NCI-H1436 (cell line): ENCODE measurements around the gene HIBADH.
A peak's percentile ranks its signal among the peaks of the same experiment; 100 is the strongest.

Experiments
- DNase-seq: peaks from one replicate; lab custom pipeline; 2025; lab: John Stamatoyannopoulos, UW

Gene HIBADH

DNA sequence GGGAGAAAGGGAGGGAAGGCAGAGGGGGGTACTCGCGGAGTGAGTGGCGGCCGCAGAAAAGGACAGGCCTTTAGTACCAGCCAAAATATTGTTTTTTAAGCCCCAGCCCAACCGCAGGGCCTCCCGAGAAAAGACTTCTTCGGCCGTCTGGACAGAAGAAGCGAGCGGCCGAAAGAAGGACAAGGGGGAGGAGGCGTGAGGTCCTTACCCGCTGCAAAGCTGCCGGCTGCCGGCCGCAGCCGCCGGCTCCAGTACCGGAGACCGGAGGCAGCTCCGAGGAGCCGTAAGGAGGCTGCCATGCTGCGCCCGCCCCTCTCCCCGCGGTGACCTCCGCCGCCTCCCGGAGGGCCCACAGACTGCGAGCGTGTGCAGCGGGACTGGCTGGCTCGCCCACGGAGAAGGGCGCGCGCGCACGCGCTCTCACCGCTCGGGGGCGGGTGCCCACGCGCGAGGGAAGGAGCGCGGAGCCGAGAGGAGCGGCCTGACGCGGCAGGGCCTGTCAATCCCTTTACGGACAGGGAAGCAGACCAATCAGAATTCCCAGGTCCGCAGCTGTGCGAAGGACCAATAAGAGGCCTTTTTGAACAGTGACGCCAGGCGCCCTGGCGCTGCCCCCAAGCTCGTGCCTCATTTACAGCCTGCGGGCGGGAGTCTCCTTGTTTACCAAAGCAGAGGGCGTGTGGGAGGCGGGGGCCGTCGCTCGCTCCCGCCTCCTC is at the start of gene HIBADH:
HIBADH (minus strand) TSS at position 394 of the 716 bp plus-strand sequence; CDS start at position 299, 95 bp downstream.
- peak; percentile 98 for DNase-seq

DNA sequence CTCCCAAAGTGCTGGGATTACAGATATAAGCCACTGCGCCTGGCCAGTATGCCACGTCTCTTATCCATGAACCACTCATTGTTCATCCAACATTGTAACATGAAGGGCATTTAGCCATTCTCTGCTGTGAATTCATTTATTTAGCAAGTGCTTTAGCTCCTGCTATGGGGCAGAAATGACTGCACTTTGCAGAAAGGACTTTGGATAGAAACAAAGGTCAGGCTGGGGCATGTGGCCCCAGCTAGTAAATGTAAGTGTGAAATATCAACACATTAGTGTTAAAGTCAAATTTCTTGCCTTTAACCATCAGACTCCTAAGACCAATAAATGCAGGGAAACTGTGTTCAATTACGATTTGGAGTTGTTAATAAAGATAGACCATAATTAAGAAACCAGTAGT is 49.5 kb upstream of the HIBADH start:
- DNase-seq: no peak

DNA sequence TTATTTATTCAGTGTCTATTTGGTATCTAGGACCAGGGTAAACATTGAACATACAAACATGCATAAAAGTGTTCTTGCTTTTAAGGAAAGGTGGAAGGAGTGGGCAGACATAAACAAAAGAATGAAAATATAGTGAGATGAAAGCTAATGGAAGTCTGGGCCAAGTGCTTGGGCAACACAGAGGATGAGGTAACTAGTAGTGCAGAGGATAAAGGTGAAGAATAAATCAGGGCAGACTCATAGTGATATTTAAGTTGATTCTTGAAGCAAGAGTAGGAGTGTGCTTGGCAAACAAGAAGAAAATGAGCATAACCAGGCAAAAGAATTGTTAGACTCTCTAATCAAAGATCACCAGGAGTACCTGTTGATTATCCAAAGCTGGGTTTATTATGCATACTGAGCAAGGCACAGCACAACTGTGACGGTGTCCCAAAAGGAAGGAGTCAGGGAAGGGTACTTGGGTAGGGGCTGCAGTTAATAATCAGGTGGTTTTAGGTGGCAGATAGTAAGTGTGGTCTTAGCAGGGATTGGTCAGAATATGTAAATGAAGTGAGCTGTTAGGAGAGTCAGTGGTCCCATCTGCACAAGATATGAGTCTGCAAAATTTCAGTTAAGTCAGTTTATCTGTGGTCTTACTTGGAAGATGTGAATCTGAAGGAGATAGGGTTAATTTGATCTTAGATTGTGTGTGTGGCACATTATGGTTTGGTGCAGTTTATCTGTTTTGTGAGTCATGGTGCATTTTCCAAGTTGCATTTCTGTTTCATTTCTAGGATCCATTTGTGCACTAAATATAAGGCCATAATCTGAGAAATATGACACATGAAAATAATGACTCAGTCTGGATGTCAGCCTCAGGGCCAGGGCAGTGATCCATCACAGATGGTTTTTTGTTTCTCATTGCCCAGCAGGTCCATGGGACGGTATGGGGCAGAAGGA is 46.7 kb upstream of the HIBADH start:
- no peak for DNase-seq

DNA sequence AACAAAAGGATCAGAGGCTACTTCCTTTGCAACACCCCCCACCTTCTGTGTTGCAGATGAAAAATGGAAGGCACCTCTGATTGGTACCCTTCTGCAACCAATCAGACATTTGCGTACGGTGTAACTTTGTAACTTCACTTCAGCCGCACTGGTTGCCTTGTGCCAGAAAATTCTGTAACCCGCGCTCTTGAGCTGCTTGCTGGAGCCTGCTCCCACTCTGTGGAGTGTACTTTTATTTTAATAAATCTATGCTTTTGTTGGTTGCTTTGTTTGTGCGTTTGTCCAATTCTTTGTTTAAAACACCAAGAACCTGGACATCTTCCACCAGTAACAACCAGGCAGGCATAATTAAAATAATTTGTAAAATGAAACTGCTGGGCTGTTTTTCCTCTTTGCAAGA is 45.8 kb upstream of the HIBADH start:
- DNase-seq: no peak

DNA sequence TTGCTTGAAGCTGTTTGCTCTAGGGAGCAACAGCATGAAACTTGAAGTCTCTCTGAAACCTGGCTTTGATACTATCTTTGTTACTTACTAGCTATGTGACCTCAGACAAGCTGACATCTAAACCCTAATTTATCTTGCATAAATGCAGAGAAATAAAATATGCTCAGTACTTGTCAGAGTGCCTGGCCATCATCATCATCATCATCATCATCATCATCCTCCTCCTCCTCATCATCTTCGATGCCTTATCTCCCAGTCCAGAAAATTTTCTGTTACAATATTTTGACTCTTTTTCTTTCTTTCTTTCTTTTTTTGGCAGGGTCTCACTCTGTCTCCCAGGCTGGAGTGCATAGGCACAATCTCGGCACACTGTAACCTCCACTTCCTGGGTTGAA is 42.5 kb upstream of the HIBADH start:
- DNase-seq: no peak

DNA sequence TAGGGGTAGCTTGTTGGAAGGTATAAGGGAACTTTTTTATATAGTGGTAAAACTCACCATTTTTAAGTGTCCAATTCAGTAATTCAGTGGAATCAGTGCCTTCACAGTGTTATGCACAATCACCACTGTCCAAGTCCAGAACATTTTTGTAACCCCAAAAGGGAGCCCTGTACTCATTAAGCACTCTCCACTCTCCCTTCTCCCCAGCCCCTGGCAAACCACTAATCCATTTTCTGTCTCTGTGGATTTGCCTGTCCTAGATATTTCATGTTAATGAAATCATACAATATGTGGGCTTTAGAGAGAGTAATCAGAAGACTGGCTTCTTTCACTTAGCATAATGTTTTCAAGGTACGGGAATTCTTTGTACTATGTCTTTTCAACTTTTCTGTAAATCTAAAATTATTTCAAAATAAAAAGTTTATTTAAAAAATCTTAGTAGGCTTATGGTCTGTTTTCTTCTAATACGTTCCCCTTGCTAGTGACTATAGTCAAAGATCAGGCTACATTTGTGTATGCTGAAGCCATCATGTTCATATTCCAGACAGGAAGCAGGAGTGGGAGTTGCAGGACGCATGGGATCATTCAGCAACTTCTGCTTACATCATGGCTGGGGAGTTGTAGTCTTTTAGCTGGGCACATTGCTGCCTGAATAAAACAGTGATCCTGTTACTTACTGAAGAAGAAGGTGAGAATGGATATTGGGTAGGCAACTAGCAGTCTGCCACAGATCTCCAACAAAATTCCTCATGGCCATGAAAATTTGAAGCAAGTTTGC is 41.9 kb upstream of the HIBADH start:
- no peak for DNase-seq

DNA sequence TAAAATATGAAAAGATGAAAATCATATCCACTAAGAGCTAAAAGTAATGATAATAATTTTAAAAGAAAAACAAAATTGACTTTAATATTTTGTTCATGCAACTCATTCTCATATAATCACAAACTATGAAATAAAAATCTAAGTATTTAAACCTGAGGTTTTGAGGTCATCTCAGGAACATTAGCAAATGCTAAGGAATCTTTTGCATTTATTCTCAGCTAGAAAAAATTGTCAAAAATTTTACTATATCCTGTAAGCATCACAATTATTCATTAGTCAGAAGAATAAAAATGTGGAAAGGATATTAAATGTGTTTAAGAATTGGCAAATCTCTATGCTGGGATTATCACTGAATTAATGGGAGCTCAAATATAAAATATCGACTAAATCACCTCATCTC is 40.5 kb upstream of the HIBADH start:
- DNase-seq: no peak

DNA sequence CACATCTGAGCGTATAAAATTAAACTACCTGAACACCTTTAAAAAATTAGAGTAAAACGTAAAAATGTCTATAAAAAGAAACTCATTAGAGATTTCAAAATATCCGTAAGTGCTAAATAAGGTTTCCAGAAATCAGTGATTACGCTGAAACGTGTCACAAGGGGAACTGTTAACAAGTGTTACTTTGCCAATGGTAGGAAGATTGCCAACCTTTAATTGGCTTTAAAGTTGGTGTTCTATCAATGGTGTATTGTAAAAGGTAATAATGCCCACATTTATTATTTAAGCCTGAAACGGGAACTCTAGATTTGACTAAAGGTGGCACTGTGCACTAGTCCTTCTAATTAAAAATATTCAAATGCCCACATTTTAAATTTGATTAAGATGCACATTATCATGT is 37.8 kb upstream of the HIBADH start:
- no peak for DNase-seq

DNA sequence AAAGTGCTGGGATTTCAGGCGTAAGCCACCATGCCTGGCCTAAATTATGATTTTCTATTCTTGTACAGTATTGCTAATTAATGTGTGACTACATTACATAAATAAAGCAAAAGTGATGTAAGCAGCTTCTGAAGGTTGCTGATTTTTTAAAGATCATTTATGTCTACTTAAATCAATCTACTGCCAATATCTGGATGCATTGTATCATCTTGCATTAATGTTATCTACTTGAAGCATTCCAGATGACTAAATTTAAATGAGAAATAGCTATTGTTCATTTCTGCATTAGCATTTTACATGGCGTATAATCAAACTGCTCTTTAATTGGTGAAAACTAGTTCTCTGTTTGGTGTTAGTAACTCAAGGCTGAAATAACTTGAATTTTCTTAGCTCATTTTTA is 37.1 kb upstream of the HIBADH start:
- DNase-seq: no peak

DNA sequence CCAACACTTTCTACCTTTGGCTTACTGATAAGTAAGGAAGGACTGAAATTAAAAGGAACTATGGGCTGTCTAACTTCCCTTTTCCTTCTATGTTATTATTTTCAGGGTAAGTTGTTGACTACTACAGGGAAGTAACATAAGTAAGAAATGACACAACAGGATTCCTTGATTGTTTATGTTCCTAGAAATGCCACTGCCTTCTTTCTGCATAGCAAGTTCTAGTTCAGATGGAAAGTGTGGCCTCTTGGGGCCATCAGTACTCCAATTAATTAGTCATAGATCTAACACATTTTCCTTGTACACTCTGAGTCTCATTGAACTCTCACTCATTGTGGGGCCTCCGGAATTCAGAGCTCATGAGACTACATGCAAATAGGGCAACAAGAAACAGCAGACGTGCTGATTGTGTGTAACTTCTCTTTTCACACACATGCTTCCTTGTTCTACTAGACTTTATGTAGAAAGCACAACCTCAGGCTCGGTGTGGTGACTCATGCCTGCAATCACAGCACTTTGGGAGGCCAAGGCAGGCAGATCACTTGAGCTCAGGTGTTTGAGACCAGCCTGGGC is 35.3 kb upstream of the HIBADH start:
- no peak for DNase-seq

DNA sequence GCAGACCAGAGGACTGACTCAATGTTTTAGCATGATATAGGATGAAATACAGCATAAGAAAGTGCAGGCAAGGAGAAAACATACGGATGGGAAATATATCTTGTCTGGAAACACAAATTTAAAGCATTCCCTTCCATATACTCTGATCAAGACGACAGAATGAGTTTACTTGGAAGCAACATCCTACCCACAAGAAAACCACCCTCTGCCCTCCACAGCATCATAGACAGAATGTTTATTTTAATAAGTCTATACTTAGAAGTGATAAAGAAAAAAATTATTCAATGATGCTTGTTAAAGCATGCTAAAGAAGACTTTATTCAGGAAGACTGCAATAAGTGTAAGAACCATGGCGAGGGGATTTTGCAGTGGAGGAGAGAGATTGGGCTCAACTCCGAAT is 32.4 kb upstream of the HIBADH start:
- no peak for DNase-seq

DNA sequence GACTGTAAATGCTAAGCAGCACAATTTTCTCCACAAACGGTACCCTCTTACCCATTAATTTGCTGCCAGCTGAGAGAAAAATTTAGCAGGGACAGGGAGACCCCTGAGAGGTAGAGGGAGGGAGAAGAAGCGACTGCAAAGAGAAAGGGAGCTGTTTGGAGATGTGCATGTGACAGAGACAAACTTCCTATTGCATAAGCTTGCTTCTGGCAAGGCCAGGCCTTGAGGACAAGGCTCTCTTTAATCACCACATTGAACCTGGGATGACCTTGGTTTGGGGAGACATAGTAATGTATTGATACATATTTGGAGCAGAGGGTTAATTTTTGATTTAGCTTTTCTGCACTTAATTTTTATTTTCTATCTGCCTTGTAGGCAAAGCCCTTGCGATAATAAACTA is 31.1 kb upstream of the HIBADH start:
- DNase-seq: no peak

DNA sequence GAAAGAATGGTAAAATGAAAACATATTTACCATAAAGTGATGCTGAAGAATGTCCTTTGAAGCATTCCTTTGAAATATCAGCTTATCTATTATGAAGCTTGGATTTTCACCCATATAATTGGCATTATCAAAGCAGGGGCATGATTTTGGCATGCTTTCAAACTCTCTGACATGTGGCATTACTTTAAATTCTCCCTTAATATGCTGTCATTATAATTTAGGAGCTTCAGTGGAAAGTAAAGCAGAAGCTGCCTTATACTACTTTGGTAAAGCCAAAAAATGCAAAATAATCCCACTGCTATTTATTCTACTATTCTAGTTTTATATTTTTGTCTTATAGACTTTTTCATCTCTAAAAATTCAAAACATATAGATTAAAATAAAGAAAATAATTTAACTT is 28.0 kb upstream of the HIBADH start:
- no peak for DNase-seq

DNA sequence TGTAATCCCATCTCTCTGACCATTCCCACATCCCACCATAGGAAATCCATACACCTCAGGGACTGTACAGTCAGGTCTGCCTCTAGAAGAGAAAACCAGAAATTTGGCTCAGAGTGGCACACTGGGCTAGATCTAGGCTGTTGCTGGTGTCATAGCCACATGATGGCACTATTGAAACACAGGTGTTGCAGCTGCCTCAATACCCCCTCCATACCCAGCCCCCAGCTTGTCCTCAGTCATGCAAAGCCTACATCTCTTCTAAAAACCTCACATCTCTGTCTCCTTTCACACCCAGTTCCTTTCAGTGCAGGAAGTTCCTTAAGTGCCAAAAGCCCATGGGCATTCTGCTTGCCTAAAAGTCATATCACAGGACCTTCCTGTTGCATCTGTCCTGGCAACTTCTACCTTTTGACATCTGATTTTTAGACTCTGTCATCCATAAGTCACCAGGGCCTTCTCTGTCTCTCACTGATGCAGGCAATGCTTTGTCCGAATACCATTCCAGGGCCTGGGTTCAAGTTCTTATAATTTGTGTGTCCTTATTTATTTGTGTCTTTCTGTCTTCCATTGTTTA is 27.0 kb upstream of the HIBADH start:
- peak; percentile 7 for DNase-seq

DNA sequence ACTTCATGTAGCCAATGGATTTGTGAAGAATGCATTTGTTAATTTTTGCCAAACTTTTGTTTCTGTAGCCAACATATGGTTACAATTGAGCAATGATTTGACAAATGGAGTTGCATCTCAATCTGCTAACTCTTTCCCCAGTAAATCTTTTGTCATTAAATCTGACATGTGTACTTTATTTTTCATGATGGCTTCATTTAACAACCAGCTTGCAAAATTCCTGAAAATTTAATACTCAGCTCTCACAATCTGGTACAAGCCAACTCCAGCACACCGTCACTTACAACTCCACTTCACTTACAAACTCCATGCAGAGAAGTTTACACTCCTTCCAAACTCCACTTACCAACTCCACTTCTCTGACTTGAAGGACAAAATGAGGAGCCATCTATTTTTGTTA is 26.5 kb upstream of the HIBADH start:
- DNase-seq: no peak

DNA sequence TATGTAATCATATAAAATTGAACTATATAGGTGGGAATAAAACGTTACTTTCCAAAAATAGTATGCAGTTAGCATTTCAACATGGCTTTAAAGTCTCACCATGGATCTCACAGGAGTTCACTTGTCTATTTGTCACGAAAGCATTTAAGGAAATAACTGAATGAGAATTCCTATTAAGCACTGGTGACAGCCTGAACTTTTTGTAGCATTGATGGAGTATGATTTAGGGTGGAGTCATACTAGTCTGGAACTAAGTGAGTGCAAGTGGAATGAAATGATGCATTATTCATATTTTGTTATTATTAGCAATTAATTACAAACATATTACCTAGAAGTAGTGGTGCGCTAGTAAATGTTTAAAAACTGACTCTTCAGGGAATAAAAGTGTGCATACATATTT is 26.0 kb upstream of the HIBADH start:
- DNase-seq: no peak

DNA sequence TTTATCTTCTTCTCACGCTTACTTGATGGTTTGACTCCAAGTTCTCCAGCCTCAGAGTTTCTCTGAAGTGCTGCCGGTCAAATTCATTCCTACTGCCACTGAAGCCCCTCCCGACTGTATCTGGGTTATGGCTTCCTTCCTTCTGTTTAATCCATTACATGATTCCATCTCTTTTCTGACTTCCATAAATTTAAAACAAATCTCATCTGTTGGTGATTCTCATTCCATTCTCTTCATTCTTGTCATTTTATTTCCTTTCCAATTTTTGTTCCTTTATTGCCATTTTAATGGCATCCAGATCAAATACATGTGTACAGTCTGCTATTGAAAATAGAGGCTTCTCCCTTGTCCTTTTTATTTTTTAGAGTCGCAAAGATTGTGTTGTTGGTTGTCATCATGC is 25.4 kb upstream of the HIBADH start:
- DNase-seq: no peak

DNA sequence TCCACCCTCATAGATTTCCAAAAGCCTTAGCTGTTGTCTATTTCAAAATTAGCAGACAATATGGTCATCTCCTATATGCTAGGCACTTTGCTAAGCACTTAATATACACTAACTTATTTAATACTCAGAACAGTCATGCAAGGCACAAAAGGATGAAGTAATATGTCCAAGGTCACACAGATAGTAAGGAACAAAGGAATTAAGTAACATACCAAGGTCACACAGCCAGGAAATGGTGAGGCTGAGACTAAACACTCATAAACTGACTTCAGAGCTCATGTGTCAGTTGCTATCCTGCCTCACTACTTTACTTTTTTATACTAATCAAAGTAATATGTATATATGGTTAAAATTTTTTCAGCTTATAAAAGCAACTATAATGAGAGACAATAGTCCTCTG is 23.6 kb upstream of the HIBADH start:
- DNase-seq: no peak

DNA sequence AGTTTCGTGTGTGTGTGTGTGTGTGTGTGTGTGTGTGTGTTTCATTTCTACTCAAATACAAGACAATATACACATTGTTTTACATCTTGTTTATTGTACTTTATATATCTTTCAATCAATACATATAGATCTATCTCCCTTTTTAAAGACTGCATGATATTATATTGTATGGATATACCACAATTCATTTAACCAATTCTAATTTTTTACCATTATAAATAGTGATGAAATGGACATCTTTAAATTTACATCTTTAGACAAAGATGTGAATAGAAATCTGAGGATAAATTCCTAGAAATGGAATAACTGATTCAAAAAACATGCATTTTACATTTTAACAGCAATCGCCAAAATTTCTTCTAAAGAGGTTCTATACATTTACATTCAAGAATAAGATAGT is 23.2 kb upstream of the HIBADH start:
- no peak for DNase-seq

DNA sequence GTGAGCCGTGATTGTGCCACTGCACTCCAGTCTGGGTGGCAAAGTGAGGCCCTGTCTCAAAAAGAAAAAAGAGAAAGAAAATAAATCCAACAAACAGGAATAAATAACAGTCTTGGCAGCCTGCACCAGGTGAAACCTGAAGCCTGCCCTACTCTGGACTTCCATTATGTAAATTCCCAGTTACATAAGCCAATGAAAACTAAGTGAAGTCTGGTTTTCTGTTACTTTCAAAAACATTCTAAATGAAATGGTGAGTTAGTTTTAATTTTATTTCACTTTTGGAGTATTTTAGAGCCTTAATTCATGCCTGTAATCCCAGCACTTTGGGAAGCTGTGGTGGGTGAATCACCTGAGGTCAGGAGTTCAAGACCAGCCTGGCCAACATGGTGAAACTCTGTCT is 22.5 kb upstream of the HIBADH start:
- DNase-seq: no peak

DNA sequence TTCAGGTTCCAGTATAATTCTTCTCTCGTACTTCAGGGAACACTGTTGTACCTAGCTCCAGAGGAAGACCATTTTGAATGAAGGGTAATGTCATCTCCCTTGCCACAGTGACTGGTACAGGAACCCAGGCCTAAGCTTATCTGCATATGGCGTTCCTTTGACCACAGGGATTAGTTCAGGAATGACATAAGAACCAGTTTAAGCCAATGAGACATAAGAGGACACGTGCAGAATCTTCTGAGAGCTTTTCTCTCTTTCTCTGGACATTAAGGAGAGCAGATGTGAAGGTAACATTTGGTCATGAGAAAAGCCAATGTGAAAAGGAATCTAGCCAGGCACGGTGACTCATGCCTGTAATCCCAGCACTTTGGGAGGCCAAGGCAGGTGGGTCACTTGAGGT is 21.8 kb upstream of the HIBADH start:
- no peak for DNase-seq

DNA sequence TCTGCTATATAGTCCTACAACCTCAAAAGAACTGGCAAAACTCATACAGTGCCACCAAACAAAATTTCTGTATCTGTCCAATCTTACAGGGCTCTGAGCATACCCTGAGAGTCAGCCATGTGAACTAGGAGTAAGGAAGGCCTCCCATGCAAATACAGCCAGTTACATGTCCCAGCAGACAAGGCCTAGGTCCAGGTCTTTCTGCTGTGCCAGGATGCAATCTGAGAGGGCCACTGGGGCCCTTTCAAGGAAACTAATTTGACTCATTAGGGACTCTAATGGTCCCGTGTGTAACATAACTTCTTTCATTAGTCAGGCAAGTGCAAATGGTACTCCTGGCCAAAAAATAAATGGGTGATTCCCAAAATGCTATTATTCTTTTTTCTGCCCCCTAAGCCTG is 17.9 kb upstream of the HIBADH start:
- peak; percentile 1 for DNase-seq
